SW 1271 (cell line): Measurements from ENCODE around the gene RFX1.
"Not testable (repeated sequence)": the region's sequence is repeated elsewhere in the genome, so short reads cannot be mapped to it uniquely, and the experiment has no call there.

Experiments
- DNase-seq, 2 experiments: peaks; one replicate each; lab custom pipeline; 2025; lab: John Stamatoyannopoulos, UW

The RFX1 gene

GRCh38 chr19:13935765-13936510 is 70.2 kb downstream of the RFX1 start:
- DNase-seq = no peak

- no peak for DNase-seq
Observed at GRCh38 chr19:13934785-13935109, 71.4 kb downstream of the RFX1 start.

- DNase-seq = no peak
Observed at GRCh38 chr19:13932911-13933393, 73.2 kb downstream of the RFX1 start.

- no peak for DNase-seq
Observed at GRCh38 chr19:13932149-13932637, 73.9 kb downstream of the RFX1 start.

- no peak for DNase-seq
Observed at GRCh38 chr19:13931391-13932148, 74.5 kb downstream of the RFX1 start.

GRCh38 chr19:13930402-13930801 is 75.7 kb downstream of the RFX1 start:
- DNase-seq = no peak

GRCh38 chr19:13929956-13930355 is 76.2 kb downstream of the RFX1 start:
- no peak for DNase-seq

- no peak for DNase-seq
Observed at GRCh38 chr19:13929340-13929739, 76.8 kb downstream of the RFX1 start.

- DNase-seq = no peak
Observed at GRCh38 chr19:13926715-13927114, 79.4 kb downstream of the RFX1 start.

- DNase-seq = no peak
Observed at GRCh38 chr19:13926010-13926409, 80.1 kb downstream of the RFX1 start.

GRCh38 chr19:13923194-13923987 is 82.7 kb downstream of the RFX1 start:
- DNase-seq = no peak

GRCh38 chr19:13922118-13922517 is 84.0 kb downstream of the RFX1 start:
- DNase-seq = not testable (repeated sequence)

- peak; percentile 58 to 74 for DNase-seq
Observed at GRCh38 chr19:13920940-13921747, 85.0 kb downstream of the RFX1 start.

GRCh38 chr19:13920524-13920923 is 85.6 kb downstream of the RFX1 start:
- DNase-seq = no peak

- no peak for DNase-seq
Observed at GRCh38 chr19:13918726-13919411, 87.3 kb downstream of the RFX1 start.

GRCh38 chr19:13917888-13918406 is 88.2 kb downstream of the RFX1 start:
- no peak for DNase-seq

GRCh38 chr19:13914777-13915176 is 91.3 kb downstream of the RFX1 start:
- DNase-seq = no peak

- no peak for DNase-seq
Observed at GRCh38 chr19:13913352-13913751, 92.8 kb downstream of the RFX1 start.
